ENCODE measurements around the gene PLPPR2.
"Not testable (repeated sequence)": the region's sequence is repeated elsewhere in the genome, so short reads cannot be mapped to it uniquely, and the experiment has no call there.

PLPPR2 gene

DNA sequence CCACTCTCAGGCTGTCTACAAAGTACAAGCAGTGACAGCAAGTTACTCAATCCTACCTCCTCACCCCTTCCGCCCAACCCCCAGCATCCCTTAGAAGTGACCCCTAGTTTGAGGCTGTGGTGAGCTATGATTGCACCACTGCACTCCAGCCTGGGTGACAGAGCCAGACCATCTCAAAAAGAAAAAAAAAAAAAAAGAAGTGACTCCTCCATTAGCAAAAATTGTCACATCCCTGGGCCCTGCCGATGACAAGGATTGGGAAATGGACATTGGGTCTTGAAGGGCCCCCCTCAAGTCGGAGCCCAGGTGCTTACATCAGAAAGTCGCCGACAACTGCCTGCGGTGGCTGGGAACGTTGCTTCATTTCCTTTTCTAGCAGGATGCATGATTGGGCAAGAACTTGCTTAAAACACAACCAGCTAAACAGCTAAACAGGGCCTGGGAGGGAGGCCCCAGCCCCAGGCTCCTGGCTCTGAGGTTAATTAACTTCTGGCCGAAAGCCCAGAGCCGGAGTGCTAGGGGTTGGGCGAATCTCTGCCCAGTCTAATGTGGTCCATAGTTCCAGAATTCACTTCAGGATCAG lies 31.1 kb upstream of the PLPPR2 start:
- peak; percentile 88 for DNase-seq (ENCODE audit: low read depth, low spot score)
- TF ChIP-seq, protein P1, sequence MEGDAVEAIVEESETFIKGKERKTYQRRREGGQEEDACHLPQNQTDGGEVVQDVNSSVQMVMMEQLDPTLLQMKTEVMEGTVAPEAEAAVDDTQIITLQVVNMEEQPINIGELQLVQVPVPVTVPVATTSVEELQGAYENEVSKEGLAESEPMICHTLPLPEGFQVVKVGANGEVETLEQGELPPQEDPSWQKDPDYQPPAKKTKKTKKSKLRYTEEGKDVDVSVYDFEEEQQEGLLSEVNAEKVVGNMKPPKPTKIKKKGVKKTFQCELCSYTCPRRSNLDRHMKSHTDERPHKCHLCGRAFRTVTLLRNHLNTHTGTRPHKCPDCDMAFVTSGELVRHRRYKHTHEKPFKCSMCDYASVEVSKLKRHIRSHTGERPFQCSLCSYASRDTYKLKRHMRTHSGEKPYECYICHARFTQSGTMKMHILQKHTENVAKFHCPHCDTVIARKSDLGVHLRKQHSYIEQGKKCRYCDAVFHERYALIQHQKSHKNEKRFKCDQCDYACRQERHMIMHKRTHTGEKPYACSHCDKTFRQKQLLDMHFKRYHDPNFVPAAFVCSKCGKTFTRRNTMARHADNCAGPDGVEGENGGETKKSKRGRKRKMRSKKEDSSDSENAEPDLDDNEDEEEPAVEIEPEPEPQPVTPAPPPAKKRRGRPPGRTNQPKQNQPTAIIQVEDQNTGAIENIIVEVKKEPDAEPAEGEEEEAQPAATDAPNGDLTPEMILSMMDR (IDR thresholded peaks at IDR 0.05; ENCODE audit: low read depth, low read length) = no peak
- H3K4me3 ChIP-seq (ENCODE audit: low read depth, low read length) = no peak overlapping the region
- in situ Hi-C loops (cut with HindIII; ENCODE audit: low sequenced_read_pairs) = no loop called here

DNA sequence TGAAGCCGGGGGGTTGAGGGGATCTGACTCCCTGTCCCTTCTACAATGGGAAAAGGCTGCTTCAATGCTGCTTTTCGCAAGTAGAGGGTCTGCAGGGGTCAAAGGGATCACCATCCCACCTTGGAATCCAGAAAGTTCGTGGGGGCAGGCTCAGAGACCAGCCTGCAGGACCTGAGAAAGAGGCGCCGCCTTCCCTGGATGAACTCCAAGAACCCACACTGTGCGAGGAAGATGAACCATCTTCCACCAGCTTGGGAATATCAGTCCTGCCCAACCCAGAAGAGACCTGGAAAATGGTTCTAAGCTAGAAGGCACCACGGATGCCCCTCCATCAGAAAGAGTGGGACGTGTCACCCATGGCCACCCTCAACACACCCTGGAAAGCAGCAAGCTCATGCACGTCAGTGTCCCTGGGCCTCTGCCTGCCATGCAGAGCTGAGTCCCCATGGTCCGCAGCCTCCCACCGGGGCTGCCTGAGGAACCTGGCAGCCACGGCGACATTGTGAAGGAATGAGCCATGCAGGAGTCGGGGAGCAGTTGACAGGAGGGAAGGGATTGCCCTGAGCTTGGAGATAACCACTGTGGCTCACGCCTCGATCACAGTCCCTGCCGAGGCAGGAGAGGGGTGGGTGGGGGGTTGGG lies 30.4 kb upstream of the PLPPR2 start:
- in situ Hi-C loops (cut with HindIII; ENCODE audit: low sequenced_read_pairs) = no loop called here
- TF ChIP-seq, protein P1 (IDR thresholded peaks at IDR 0.05; ENCODE audit: low read depth, low read length) = no peak
- no peak overlapping the region for H3K4me3 ChIP-seq (ENCODE audit: low read depth, low read length)
- no peak for DNase-seq (ENCODE audit: low read depth, low spot score)

DNA sequence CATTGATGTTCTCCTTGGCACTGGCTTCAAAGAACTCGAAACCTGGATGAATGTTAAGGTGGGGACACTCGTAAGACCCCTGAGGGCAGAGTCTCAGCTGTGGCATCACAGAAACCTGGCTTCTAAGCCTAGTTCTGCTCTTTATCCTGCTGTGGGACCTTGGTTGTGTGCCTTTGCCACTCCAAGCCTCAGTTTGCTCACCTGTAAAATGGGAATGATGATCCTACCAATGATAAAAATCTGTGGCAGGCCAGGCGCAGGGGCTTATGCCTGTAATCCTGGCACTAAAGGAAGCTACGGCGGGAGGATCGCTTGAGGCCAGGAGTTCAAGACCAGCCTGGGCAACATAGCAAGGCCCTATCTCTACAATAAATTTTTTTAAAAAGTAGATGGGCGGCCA lies 29.7 kb upstream of the PLPPR2 start:
- no peak overlapping the region for H3K4me3 ChIP-seq (ENCODE audit: low read depth, low read length)
- TF ChIP-seq, protein P1 (IDR thresholded peaks at IDR 0.05; ENCODE audit: low read depth, low read length) = no peak
- in situ Hi-C loops (cut with HindIII; ENCODE audit: low sequenced_read_pairs) = no loop called here
- DNase-seq (ENCODE audit: low read depth, low spot score) = no peak

DNA sequence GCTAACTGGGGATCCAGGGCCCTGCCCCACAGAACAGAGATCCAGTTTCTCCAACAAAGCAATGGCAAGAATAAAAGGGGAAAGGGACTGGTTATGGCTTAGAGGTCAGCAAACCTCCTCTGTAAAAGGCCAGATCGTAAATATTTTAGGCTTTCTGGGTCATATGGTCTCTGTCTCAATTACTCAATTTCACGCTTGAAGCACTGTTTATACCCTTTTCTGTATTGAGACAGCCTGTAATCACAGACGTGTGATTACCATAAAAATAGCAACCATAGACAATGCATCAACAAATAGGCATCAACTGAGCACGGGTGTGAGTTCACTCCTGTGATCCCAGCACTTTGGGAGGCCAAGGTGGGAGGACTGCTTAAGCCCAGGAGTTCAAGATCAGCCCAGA lies 25.1 kb upstream of the PLPPR2 start:
- TF ChIP-seq, protein P1 (IDR thresholded peaks at IDR 0.05; ENCODE audit: low read depth, low read length) = no peak
- H3K4me3 ChIP-seq (ENCODE audit: low read depth, low read length) = no peak overlapping the region
- DNase-seq (ENCODE audit: low read depth, low spot score) = no peak
- in situ Hi-C loops (cut with HindIII; ENCODE audit: low sequenced_read_pairs) = no loop called here

DNA sequence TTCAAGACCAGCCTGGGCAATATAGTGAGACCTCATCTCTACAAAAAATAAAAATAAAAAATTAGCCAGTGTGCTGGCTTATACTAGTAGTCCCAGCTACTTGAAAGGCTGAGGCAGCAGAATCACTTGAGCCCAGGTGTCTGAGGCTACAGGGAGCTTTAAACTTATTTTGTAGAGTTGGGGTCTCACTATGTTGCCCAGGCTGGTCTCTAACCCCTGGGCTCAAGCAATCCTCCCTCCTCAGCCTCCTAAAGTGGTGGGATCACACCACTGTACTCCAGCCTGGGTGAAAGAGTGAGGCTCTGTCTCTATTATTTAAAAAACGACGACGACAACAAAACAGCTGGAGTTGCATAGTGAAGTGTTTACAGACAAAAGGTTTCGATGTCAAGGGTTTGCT lies 23.7 kb upstream of the PLPPR2 start:
- in situ Hi-C loops (cut with HindIII; ENCODE audit: low sequenced_read_pairs) = no loop called here
- no peak overlapping the region for H3K4me3 ChIP-seq (ENCODE audit: low read depth, low read length)
- TF ChIP-seq, protein P1 (IDR thresholded peaks at IDR 0.05; ENCODE audit: low read depth, low read length) = no peak
- DNase-seq (ENCODE audit: low read depth, low spot score) = no peak

DNA sequence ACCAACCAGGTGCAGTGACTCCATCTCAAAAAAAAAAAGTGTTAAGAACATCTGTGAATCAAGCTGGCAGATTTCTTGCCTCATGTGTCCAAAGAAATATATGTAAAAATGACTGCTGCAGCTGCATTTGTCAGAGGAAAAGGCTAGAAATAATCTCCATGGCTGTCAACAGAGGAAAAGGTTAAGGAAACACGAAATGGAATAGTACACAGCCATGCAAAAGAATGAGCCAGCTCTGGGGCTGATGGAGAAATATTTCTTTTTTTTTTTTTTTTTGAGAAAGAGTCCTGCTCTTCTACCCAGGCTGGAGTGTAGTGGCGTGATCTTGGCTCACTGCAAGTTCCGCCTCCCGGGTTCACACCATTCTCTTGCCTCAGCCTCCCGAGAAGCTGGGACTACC lies 22.4 kb upstream of the PLPPR2 start:
- in situ Hi-C loops (cut with HindIII; ENCODE audit: low sequenced_read_pairs) = no loop called here
- H3K4me3 ChIP-seq (ENCODE audit: low read depth, low read length) = no peak overlapping the region
- DNase-seq (ENCODE audit: low read depth, low spot score) = no peak
- TF ChIP-seq, protein P1 (IDR thresholded peaks at IDR 0.05; ENCODE audit: low read depth, low read length) = no peak

DNA sequence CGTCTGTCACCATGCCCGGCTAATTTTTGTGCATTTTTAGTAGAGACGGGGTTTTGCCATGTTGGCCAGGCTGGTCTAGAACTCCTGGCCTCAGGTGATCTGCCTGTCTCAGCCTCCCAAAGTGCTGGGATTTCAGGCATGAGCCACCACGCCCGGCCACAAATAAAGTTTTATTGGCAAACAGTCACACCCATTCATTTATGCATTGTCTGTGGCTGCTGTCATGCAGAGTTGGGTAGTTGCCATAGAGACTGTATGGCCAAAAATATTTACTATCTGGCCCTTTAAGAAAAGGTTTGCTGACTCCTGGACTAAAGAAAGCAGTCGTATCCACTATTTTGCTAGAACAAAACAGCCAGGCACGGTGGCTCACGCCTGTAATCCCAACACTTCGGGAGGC lies 21.4 kb upstream of the PLPPR2 start:
- in situ Hi-C loops (cut with HindIII; ENCODE audit: low sequenced_read_pairs); H3K4me3 ChIP-seq (ENCODE audit: low read depth, low read length): not testable (repeated sequence)
- peak; percentile 32 for DNase-seq (ENCODE audit: low read depth, low spot score)

Data from astrocyte of the spinal cord (primary cell).